ENCODE data around the gene SEMA4D. TPM values are rescaled to one million over a fixed set of nuclear protein-coding genes. Genes with fewer than 3 reads are reported as not detected.

The SEMA4D gene
- total RNA-seq, 4 donors from 2014 or later, result 13.4 to 27.3 (median 24.8) TPM

DNA sequence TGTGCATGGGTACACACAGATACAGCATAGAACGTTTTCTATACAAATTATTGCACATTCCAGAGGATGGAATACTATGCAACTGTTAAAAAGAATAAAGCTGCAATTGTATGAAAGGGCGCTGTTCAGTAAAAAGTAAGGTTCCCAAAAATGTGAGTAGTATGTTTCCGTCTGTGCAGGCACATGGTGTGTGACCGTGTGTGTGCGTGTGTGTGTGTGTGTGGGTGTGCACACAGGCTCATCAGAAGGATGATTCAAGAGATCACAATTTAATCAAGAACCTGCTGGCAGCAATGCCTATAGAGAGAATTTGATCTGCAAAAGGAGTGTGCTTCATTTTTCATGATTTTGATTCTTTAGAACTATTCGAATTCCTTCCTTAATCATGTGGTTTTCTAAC lies 76.3 kb downstream of the SEMA4D start:
- Histone ChIP-seq H3K27ac (no peak overlapping the region), H3K36me3 (peaks cover 0 to 10% (median 0%) of the 10 kb centered on the region in 3 donors), H3K9me3 (no peaks in the 10 kb centered on the region), H3K4me3 (no peak overlapping the region), H3K4me1 (peaks cover 0 to 13% (median 9%) of the 10 kb centered on the region in 4 donors), H3K27me3 (no peaks in the 10 kb centered on the region)
- DNase-seq (ENCODE audit: low spot score in 2 of 2), result no peak
- no peak for TF ChIP-seq CTCF (IDR thresholded peaks at IDR 0.05)
- no peak for TF ChIP-seq POLR2A (IDR thresholded peaks at IDR 0.05)
- no peak for TF ChIP-seq EP300 (IDR thresholded peaks at IDR 0.05)
- WGBS, 2 donors, result 85% methylated on average over 6 of the region's 6 CpGs

DNA sequence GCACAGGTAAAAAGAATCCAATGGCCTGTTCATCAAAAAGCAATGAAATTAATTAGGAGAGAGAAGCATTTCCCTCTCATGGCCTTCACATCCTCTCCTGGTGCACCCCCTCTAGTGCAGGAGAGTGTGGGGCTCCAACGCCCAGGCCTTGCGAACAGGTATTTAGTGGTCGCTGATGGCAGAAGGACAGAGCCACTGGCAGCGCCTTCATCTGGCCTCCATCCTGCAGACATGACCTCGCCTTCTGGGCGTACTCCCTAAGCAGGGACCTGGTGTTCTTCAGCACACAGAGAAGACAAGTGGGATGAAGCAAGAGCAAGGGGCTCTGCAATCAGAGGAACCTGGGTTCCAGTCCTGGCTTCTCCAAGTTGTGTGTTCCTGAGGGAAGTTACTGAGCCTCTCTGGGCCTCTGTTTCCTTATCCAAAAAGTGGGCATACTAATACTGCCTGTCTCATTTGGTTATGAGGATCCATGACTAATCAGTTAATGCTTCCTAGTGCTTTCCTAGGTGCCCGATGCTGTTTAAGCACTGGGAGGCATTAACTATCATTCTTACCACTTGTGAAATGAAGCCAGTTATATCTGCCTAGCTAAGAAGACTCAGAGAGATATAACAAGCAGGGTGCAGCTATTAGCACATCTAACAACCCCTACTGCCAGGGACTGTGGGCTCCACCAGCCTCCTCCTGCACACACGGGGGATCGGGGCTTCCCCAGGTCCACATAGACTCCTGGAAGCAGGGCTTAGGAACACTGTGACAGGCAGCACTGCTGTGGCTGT lies 77.3 kb downstream of the SEMA4D start:
- no peaks in the 10 kb centered on the region for H3K27me3 ChIP-seq
- no peak overlapping the region for H3K27ac ChIP-seq
- no peak overlapping the region for H3K4me3 ChIP-seq
- H3K4me1 ChIP-seq, result peaks cover 0 to 3% (median under 1%) of the 10 kb centered on the region in 4 donors
- no peak for DNase-seq (ENCODE audit: low spot score in 2 of 2)
- TF ChIP-seq CTCF (IDR thresholded peaks at IDR 0.05) (no peak), POLR2A (IDR thresholded peaks at IDR 0.05) (no peak), EP300 (IDR thresholded peaks at IDR 0.05) (no peak)
- no peaks in the 10 kb centered on the region for H3K9me3 ChIP-seq
- 89 to 90% methylated on average over 9 of the region's 9 CpGs for WGBS, 2 donors
- H3K36me3 ChIP-seq, result peaks cover 0 to 10% (median 0%) of the 10 kb centered on the region in 3 donors

- TF ChIP-seq CTCF (IDR thresholded peaks at IDR 0.05) (no peak), EP300 (IDR thresholded peaks at IDR 0.05) (no peak), POLR2A (IDR thresholded peaks at IDR 0.05) (no peak)
- no peak for DNase-seq (ENCODE audit: low spot score in 2 of 2)
- Histone ChIP-seq H3K27ac (no peak overlapping the region), H3K4me3 (no peak overlapping the region), H3K9me3 (no peaks in the 10 kb centered on the region), H3K27me3 (no peaks in the 10 kb centered on the region), H3K4me1 (no peaks in the 10 kb centered on the region), H3K36me3 (peaks cover 0 to 10% (median 0%) of the 10 kb centered on the region in 3 donors)
- 81 to 83% methylated on average over 6 of the region's 6 CpGs for WGBS, 2 donors
Measured at GRCh38 chr9:89419978-89420394, 77.9 kb downstream of the SEMA4D start.

GRCh38 chr9:89418882-89419640 lies 78.9 kb downstream of the SEMA4D start:
- Histone ChIP-seq H3K4me1 (no peaks in the 10 kb centered on the region), H3K36me3 (peaks cover 0 to 10% (median under 1%) of the 10 kb centered on the region in 3 donors), H3K9me3 (no peaks in the 10 kb centered on the region), H3K27ac (no peak overlapping the region), H3K27me3 (no peaks in the 10 kb centered on the region), H3K4me3 (no peak overlapping the region)
- TF ChIP-seq CTCF (IDR thresholded peaks at IDR 0.05) (no peak), POLR2A (IDR thresholded peaks at IDR 0.05) (no peak), EP300 (IDR thresholded peaks at IDR 0.05) (no peak)
- DNase-seq (ENCODE audit: low spot score in 2 of 2), result no peak
- 62 to 66% methylated on average over 21 of the region's 21 CpGs for WGBS, 2 donors

DNA sequence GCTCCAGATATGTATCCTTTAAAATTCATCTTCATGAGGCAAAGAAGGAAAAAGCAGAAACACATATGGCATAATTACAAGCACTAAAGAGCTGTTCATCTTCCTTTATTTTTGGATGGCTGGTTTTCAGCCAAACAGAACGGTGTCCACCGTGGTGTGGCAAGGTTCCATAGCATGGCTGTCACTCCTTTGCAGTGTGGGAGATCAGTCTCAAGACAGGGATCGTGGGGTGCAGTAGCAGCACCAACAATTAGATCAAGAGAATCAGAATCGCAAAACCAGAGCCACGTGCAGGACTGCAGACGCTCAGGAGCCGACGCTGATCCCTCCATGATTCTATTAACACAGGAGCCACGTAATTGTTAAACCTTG lies 79.5 kb downstream of the SEMA4D start:
- H3K9me3 ChIP-seq, result no peaks in the 10 kb centered on the region

More for the DNA sequence above, 79.5 kb downstream of the SEMA4D start:
- H3K4me1 ChIP-seq, result no peaks in the 10 kb centered on the region
- H3K27me3 ChIP-seq, result no peaks in the 10 kb centered on the region
- WGBS, 2 donors, result 54 to 61% methylated on average over 9 of the region's 9 CpGs
- peaks cover 0 to 10% (median 3%) of the 10 kb centered on the region in 3 donors for H3K36me3 ChIP-seq
- H3K4me3 ChIP-seq, result no peak overlapping the region
- TF ChIP-seq CTCF (IDR thresholded peaks at IDR 0.05) (no peak), POLR2A (IDR thresholded peaks at IDR 0.05) (no peak), EP300 (IDR thresholded peaks at IDR 0.05) (no peak)
- H3K27ac ChIP-seq, result no peak overlapping the region
- DNase-seq (ENCODE audit: low spot score in 2 of 2), result no peak
